Measurements from ENCODE around the gene SEZ6.

Gene SEZ6

DNA sequence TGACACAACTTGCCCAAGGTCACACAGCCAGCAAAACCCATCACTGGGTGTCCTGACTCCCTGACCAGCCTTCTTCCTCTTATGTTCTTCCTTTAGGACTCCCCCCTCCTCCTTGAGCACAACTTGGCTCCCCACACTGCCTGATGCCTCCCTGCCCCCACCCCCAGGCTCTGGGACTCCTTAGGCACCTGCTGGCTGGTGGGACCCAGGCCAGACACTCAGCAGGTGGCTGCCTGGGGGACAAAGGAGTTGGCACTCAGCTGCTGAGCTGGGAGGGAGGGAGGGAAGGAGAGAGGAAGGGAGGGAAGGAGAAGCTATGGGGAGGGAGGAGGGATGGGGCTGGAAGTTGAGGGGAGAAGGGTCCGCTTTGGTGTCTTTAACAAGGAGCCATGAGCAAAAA, 8.0 kb downstream of the SEZ6 start:
- no peak for DNase-seq

- no peak for DNase-seq
These were observed 9.2 kb downstream of the SEZ6 start for GRCh38 chr17:28996554-28997096.

DNA sequence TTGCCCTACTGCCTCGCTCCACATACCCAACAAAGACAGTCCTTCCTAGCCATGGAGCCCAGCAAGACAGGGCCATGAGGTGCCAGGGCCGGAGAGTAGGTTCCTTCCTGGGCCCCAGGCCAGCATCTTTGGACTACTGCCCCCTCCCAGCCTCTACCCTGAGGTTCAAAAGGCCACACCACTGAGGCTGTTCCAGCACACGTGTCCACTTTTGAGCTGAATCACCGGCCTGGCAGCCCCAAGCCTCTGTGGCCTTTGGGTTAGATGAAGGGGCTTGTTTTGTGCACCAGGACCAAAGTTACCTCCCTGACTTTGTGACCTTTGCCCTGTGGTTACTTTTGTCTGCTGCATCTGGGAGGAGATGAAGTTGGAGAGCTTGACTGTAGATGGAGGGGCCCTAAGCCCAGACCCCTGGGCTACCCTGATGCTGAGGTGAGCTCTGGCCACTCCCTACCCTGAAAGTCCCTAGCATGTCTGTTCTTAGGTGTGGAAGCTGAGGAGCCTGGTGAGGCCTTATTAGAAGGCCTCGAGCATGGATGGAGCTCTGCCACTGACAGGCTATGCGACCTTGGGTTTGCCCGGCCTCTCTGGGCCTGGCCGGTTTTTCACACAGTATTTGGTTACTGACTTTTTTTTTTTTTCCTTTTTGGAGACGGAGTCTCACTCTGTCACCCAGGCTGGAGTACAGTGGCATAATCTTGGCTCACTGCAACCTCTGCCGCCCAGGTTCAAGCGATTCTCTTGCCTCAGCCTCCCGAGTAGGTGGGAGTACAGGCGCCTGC, 12.0 kb downstream of the SEZ6 start:
- no peak for DNase-seq

DNA sequence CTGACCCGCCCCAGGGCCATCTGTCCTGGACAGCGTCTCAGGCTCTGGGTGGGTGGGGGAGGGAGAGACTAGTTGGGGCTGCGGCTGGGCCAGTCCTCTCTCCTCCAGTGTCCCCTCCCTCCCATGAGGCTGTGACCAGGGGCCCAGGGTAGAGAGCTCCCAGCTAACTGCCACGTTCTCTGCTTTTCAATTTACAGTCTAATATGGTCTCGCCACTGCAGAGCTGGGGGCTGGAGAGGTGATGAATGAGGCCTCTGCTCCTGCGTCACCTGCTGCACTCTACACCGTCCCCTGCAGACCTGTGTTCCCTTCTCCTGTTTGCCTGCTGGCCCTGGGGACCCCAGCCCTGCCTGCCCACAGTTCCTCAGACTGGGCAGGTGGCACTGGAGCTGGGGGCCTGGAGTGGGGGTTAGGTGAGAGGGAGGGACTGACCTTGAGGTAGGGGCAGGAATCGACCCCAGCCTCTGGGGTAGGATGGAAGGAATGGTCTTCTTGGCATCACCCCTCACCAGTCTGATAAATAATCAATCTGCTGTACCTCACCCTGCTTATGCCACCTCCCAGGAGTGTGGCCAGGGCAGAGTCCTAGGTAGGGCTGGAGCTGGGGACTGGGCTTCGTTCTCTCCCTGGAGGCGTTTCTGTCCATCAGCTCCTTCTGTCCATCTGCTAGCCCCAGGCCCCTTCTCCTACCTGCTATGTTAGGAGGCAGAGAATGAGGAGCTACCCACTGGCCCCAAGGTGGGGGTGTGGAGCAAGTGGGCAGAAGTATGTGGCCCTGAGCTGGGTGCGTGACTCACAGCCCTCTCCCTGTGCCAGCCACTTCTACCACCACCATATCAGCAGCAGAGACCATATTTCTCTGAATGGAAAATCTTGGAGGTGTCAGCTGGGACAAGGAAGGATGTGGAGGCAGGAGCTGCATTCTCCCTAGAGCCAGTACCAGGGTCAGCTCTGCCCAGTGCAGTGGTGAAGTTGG, 12.9 kb downstream of the SEZ6 start:
- DNase-seq = no peak

- no peak for DNase-seq
These were observed 13.6 kb downstream of the SEZ6 start for GRCh38 chr17:28992185-28992584.

- DNase-seq = no peak
These were observed 14.1 kb downstream of the SEZ6 start for GRCh38 chr17:28991779-28992178.

DNA sequence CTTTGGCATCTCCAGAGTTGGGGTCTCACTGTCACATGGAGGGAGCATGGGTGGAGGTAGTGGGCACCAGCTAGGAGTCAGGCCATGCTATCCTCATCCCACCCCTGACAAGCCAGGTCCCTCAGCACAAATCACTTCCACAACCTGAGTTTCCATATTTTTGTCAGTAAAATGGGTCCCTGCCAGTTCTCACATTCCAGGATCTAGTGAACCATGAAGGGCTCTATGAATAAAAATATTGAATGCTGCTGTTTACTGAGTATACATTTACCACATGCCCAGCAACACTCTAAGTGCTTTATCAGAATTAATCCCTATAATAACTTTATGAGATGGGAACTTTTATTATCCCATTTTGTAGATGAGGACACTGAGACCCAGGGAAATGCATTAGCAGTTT, 16.8 kb downstream of the SEZ6 start:
- DNase-seq = no peak

- DNase-seq = no peak
These were observed 17.4 kb downstream of the SEZ6 start for GRCh38 chr17:28988475-28988874.

GRCh38 chr17:28986714-28987655, 18.8 kb downstream of the SEZ6 start:
- no peak for DNase-seq

GRCh38 chr17:28985950-28986713, 19.7 kb downstream of the SEZ6 start:
- no peak for DNase-seq

- no peak for DNase-seq
These were observed 22.3 kb downstream of the SEZ6 start for GRCh38 chr17:28983286-28984230.

DNA sequence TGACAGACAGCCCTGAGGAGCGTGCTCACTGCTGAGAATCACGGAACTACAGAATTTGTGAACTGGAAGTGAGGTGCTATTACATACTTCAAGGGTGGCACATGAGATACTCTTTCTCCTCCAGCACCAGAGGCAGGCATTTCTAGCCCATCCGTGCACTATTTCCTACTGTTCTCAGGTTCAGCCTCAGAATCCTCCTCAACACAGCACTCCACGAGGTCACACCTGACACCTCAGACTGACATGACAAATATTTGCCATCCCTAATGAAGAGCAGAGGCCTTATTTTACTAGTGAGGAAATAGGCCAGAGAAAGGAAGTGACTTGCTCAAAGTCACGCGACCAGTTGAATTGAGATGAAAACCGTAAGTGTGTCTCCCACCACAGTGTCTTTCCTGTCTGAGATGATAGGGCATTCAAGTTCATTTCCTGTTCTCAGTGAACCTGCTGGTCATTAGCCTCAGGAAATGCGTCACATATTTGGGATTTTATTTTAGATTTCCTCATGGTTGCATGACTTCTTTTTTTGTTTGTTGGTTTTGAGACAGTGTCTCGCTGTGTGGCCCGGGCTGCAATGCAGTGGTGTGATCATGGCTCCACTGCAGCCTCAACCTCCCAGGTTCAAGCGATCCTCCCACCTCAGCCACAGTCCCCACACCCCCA, 23.6 kb downstream of the SEZ6 start:
- DNase-seq = no peak

- no peak for DNase-seq
These were observed 27.4 kb downstream of the SEZ6 start for GRCh38 chr17:28978356-28978964.

GRCh38 chr17:28977659-28978355, 28.0 kb downstream of the SEZ6 start:
- no peak for DNase-seq

DNA sequence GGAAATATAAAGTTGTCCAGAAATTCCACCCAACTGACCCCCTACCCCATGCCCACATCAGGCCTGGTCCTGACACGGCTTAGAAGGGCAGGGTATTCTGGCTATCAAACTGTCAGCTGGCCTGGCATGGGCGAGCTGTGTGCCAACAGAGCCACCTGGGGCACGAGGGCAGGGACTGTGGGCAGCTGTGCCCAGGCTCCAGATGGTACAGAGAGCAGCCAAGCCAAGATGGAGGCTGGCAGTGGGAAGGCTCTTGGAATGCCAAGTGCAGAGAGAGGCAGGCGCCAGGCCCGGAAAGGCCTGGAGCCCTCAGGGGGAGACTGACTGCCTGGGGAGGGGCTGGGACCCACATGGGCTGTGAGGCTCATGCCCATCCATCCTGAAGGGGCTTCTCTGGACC, 30.2 kb downstream of the SEZ6 start:
- DNase-seq = no peak

DNA sequence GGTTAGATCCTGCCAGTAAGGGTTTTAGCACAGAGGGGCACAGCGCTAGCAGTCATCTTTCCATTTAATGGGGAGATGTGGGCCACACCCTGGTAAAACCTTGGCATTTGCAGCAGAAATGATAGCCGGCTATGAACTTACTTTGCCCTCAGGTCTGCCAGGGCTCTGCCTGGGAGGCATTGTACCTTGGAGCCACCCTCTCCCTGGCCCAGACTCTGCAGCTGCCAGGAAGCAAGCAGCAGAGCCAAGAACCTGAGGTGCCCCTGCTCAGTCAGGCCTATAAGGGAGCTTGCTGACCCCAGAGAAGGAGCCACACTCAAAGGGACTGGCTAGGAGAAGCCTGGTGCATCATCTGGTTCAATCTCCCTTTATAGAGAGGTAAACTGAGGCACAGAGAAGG, 30.8 kb downstream of the SEZ6 start:
- no peak for DNase-seq

- no peak for DNase-seq
These were observed 31.4 kb downstream of the SEZ6 start for GRCh38 chr17:28974451-28974850.

DNA sequence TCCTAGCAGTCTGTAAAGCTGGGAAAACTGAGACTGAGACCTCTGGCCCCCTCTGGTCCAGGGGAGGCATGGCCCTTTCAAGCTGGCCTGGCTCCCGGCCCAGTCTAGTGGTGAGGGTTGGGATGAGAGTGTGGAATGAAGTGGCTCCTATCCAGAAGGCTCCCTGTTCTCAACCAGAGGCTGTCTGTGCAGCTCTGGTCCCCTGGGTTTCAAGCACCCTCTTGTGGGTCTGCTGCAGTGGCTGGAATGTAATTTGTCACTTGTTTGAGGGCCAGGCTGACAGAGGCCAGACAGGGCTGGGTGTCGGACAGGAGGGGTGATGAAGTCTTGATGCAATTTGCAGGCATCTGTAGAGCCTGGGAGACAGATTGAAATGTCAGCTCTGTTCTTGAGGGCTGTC, 32.4 kb downstream of the SEZ6 start:
- no peak for DNase-seq

GRCh38 chr17:28972437-28972836, 33.4 kb downstream of the SEZ6 start:
- DNase-seq = no peak
